CD4-positive, alpha-beta T cell (primary cell): ENCODE measurements around the gene PTPRD. TPM values are rescaled to one million over a fixed set of nuclear protein-coding genes. Genes with fewer than 3 reads are reported as not detected.

Experiments used
- ATAC-seq: fragments of 200-7000 bp; cut with Tn5 transposase; one replicate; pipeline ENCODE4 v1.10.0; 2022; ENCODE audit warnings: mild to moderate bottlenecking; ENCODE audit not compliant: poor library complexity
- CTCF ChIA-PET: fragments of 350-600 bp; sonication (Branson Sonifier 250); formaldehyde crosslinking; loops from one replicate; lab custom pipeline; 2021; ENCODE audit warnings: antibody characterized with exemption, inconsistent platforms; lab: Charles Lee
- POLR2A ChIA-PET: fragments of 350-600 bp; sonication (Branson Sonifier 250); formaldehyde crosslinking; loops from one replicate; lab custom pipeline; 2021; ENCODE audit warnings: antibody characterized with exemption, inconsistent platforms; lab: Charles Lee
- DNase-seq, 14 experiments: peaks; one replicate each; pipeline ENCODE4 v3.0.0-alpha.2; 2013 to 2020; ENCODE audit warnings: mixed read lengths in 2 of 14
- H3K27ac ChIP-seq, 2 donors: one replicate each; pipeline versions ENCODE4 v1.5.1 to v1.7.0; 2013; ENCODE audit warnings: low read length in 2 of 2, low read depth in 1 of 2, mild to moderate bottlenecking in 1 of 2
- H3K27me3 ChIP-seq, 2 experiments: 1 replicate in 1 of 2; 2 replicates in 1 of 2; pipeline versions ENCODE4 v1.6.1 to v1.7.0; 2013; ENCODE audit warnings: low read length in 2 of 2, control low read depth in 1 of 2, mild to moderate bottlenecking in 1 of 2, moderate library complexity in 1 of 2; ENCODE audit not compliant: insufficient read depth in 2 of 2, control insufficient read depth in 1 of 2
- H3K36me3 ChIP-seq: one replicate; pipeline ENCODE4 v1.6.1; 2013; ENCODE audit warnings: low read length, control low read depth; ENCODE audit not compliant: insufficient read depth
- H3K4me1 ChIP-seq: one replicate; pipeline ENCODE4 v1.6.1; 2013; ENCODE audit warnings: low read length, control low read depth; ENCODE audit not compliant: insufficient read depth
- H3K4me3 ChIP-seq: one replicate; pipeline ENCODE4 v1.5.1; 2013; ENCODE audit warnings: mild to moderate bottlenecking, low read length, moderate library complexity
- H3K9me3 ChIP-seq, 2 experiments: 1 replicate in 1 of 2; 2 replicates in 1 of 2; pipeline versions ENCODE4 v1.6.1 to v1.7.0; 2013; ENCODE audit warnings: low read length in 2 of 2, mild to moderate bottlenecking in 2 of 2, control low read depth in 1 of 2, moderate library complexity in 1 of 2; ENCODE audit not compliant: control insufficient read depth in 1 of 2, insufficient read depth in 1 of 2
- H3K27ac Mint-ChIP-seq: one replicate; pipeline ENCODE4 v1.8.0; 2020; ENCODE audit warnings: mixed read lengths
- H3K27me3 Mint-ChIP-seq: one replicate; pipeline ENCODE4 v1.8.0; 2021; ENCODE audit warnings: mixed read lengths
- H3K36me3 Mint-ChIP-seq: one replicate; pipeline ENCODE4 v1.8.0; 2021; ENCODE audit warnings: low read depth, mixed read lengths
- H3K4me1 Mint-ChIP-seq: one replicate; pipeline ENCODE4 v1.8.0; 2021; ENCODE audit warnings: low read depth, mixed read lengths
- H3K4me3 Mint-ChIP-seq: one replicate; pipeline ENCODE4 v1.8.0; 2020; ENCODE audit warnings: mild to moderate bottlenecking, mixed read lengths
- H3K9me3 Mint-ChIP-seq: one replicate; pipeline ENCODE4 v1.8.0; 2020; ENCODE audit warnings: mixed read lengths
- CTCF ChIP-seq: fragments of 200-600 bp; IDR thresholded peaks from one replicate; pipeline ENCODE4 v1.8.0; 2022; ENCODE audit warnings: antibody characterized with exemption, mild to moderate bottlenecking
- intact Hi-C, 2 experiments: fragments of 100-400 bp; cut with DNase I in 1 of 2; cut with micrococcal nuclease in 1 of 2; formaldehyde crosslinking; loops; one replicate each; pipeline versions ENCODE4 v1.15.1 to v1.9.0; 2023 to 2025; cut with DNase I, micrococcal nuclease
- total RNA-seq, 174 experiments: library from RNA in 2 of 174; stranded (reverse) in 2 of 174; gene quantifications; one replicate each; pipeline ENCODE4 v1.2.3 and lab custom pipeline; 2021 to 2026

The PTPRD gene
- total RNA-seq, 2 experiments from 2014 or later = not detected

- no peaks in the 10 kb centered on the region for H3K4me1 ChIP-seq
- no peak for ATAC-seq
- CTCF ChIA-PET = no interaction called here
Observed at GRCh38 chr9:8515748-8516147, 2097.1 kb downstream of the PTPRD start.

GRCh38 chr9:8514760-8515159 is 2098.0 kb downstream of the PTPRD start:
- intact Hi-C loops = no loop called here
- Histone ChIP-seq H3K27me3 (no peaks in the 10 kb centered on the region), H3K4me1 (no peaks in the 10 kb centered on the region), H3K9me3 (no peaks in the 10 kb centered on the region), H3K4me3 (no peak overlapping the region), H3K36me3 (no peaks in the 10 kb centered on the region), H3K27ac (no peak overlapping the region)
- H3K27me3 Mint-ChIP-seq = no peaks in the 10 kb centered on the region
- no peaks in the 10 kb centered on the region for H3K4me1 Mint-ChIP-seq
- CTCF ChIA-PET = no interaction called here
- TF ChIP-seq CTCF = no peak
- DNase-seq (no peak), ATAC-seq (no peak)
- POLR2A ChIA-PET = no interaction called here
- no peaks in the 10 kb centered on the region for H3K36me3 Mint-ChIP-seq
- no peak overlapping the region for H3K4me3 Mint-ChIP-seq
- no peaks in the 10 kb centered on the region for H3K9me3 Mint-ChIP-seq
- no peak overlapping the region for H3K27ac Mint-ChIP-seq

More at GRCh38 chr9:8515748-8516147, 2097.1 kb downstream of the PTPRD start:
- no peak for DNase-seq
- H3K27me3 Mint-ChIP-seq = no peaks in the 10 kb centered on the region
- no peaks in the 10 kb centered on the region for H3K4me1 Mint-ChIP-seq
- H3K27ac Mint-ChIP-seq = no peak overlapping the region
- H3K9me3 ChIP-seq = no peaks in the 10 kb centered on the region
- no peak overlapping the region for H3K27ac ChIP-seq
- intact Hi-C loops = no loop called here
- POLR2A ChIA-PET = no interaction called here
- H3K27me3 ChIP-seq = no peaks in the 10 kb centered on the region
- no peak overlapping the region for H3K4me3 ChIP-seq
- H3K9me3 Mint-ChIP-seq = no peaks in the 10 kb centered on the region
- H3K36me3 Mint-ChIP-seq = no peaks in the 10 kb centered on the region
- H3K36me3 ChIP-seq = no peaks in the 10 kb centered on the region
- H3K4me3 Mint-ChIP-seq = no peak overlapping the region
- no peak for TF ChIP-seq CTCF

- Histone ChIP-seq H3K36me3 (no peaks in the 10 kb centered on the region), H3K4me3 (no peak overlapping the region), H3K9me3 (no peaks in the 10 kb centered on the region), H3K4me1 (no peaks in the 10 kb centered on the region), H3K27ac (no peak overlapping the region), H3K27me3 (no peaks in the 10 kb centered on the region)
- no peak for DNase-seq
- ATAC-seq = no peak
- ChIA-PET POLR2A (no interaction called here), CTCF (no interaction called here)
- Mint-ChIP-seq H3K27ac (no peak overlapping the region), H3K36me3 (no peaks in the 10 kb centered on the region), H3K4me1 (no peaks in the 10 kb centered on the region), H3K4me3 (no peak overlapping the region), H3K27me3 (no peaks in the 10 kb centered on the region), H3K9me3 (no peaks in the 10 kb centered on the region)
- TF ChIP-seq CTCF = no peak
- intact Hi-C loops = no loop called here
Observed at GRCh38 chr9:8508671-8509290, 2104.0 kb downstream of the PTPRD start.
